Trophoblast cell (in vitro differentiated cells and primary cell): ENCODE results near the gene KCNMA1.

Source experiments
- DNase-seq, 2 donors: peaks; one replicate each; pipeline ENCODE4 v3.0.0-alpha.2; 2016
- H2AFZ ChIP-seq: 2 replicates; pipeline ENCODE4 v1.6.1; 2013; ENCODE audit warnings: low read length, moderate library complexity, mild to moderate bottlenecking; ENCODE audit not compliant: insufficient read depth, poor library complexity
- H2AK5ac ChIP-seq: 2 replicates; pipeline ENCODE4 v1.6.1; 2013; ENCODE audit warnings: mild to moderate bottlenecking, low read length
- H2BK120ac ChIP-seq: 2 replicates; pipeline ENCODE4 v1.6.1; 2013; ENCODE audit warnings: low read length, mild to moderate bottlenecking, moderate library complexity; ENCODE audit not compliant: insufficient read depth, poor library complexity
- H2BK12ac ChIP-seq: 2 replicates; pipeline ENCODE4 v1.6.1; 2013; ENCODE audit warnings: mild to moderate bottlenecking, low read length, moderate library complexity
- H2BK5ac ChIP-seq: 2 replicates; pipeline ENCODE4 v1.6.1; 2013; ENCODE audit warnings: low read length, low read depth, moderate library complexity, mild to moderate bottlenecking; ENCODE audit not compliant: poor library complexity
- H3K14ac ChIP-seq: 2 replicates; pipeline ENCODE4 v1.6.1; 2013; ENCODE audit warnings: mild to moderate bottlenecking, low read length
- H3K18ac ChIP-seq: 2 replicates; pipeline ENCODE4 v1.6.1; 2013; ENCODE audit warnings: mild to moderate bottlenecking, low read length
- H3K23ac ChIP-seq: 2 replicates; pipeline ENCODE4 v1.6.1; 2013; ENCODE audit warnings: low read length
- H3K27ac ChIP-seq: 2 replicates; pipeline ENCODE4 v1.5.1; 2013; ENCODE audit warnings: low read depth, mild to moderate bottlenecking, inconsistent platforms, low read length, moderate library complexity
- H3K27me3 ChIP-seq: 2 replicates; pipeline ENCODE4 v1.6.1; 2013; ENCODE audit warnings: inconsistent platforms, mild to moderate bottlenecking, low read length, moderate library complexity; ENCODE audit not compliant: insufficient read depth
- H3K36me3 ChIP-seq, 2 experiments: 1 replicate in 1 of 2; 2 replicates in 1 of 2; pipeline ENCODE4 v1.6.1; 2013; ENCODE audit warnings: low read length in 2 of 2, mild to moderate bottlenecking in 2 of 2, moderate library complexity in 1 of 2; ENCODE audit not compliant: insufficient read depth in 2 of 2, control insufficient read depth in 1 of 2
- H3K4ac ChIP-seq: 2 replicates; pipeline ENCODE4 v1.6.1; 2013; ENCODE audit warnings: low read depth, mild to moderate bottlenecking, low read length, moderate library complexity
- H3K4me1 ChIP-seq, 2 experiments: 1 replicate in 1 of 2; 2 replicates in 1 of 2; pipeline ENCODE4 v1.6.1; 2013; ENCODE audit warnings: low read length in 2 of 2, mild to moderate bottlenecking in 2 of 2, moderate library complexity in 1 of 2; ENCODE audit not compliant: insufficient read depth in 2 of 2, control insufficient read depth in 1 of 2
- H3K4me2 ChIP-seq: 2 replicates; pipeline ENCODE4 v1.6.1; 2013; ENCODE audit warnings: inconsistent platforms, mild to moderate bottlenecking, low read length, moderate library complexity
- H3K4me3 ChIP-seq: 2 replicates; pipeline ENCODE4 v1.5.1; 2013; ENCODE audit warnings: mild to moderate bottlenecking, low read depth, low read length, inconsistent platforms
- H3K79me1 ChIP-seq: one replicate; pipeline ENCODE4 v1.6.1; 2013; ENCODE audit warnings: low read length
- H3K79me2 ChIP-seq: 2 replicates; pipeline ENCODE4 v1.6.1; 2013; ENCODE audit warnings: low read length, mild to moderate bottlenecking; ENCODE audit not compliant: control insufficient read depth, insufficient read depth, poor library complexity
- H3K9ac ChIP-seq: 2 replicates; pipeline ENCODE4 v1.6.1; 2013; ENCODE audit warnings: mild to moderate bottlenecking, low read length
- H3K9me3 ChIP-seq: 2 replicates; pipeline ENCODE4 v1.6.1; 2013; ENCODE audit warnings: low read depth, mild to moderate bottlenecking, control low read depth, inconsistent platforms, low read length; ENCODE audit not compliant: insufficient read depth
- H4K12ac ChIP-seq: 2 replicates; pipeline ENCODE4 v1.6.1; 2013; ENCODE audit warnings: low read depth, mild to moderate bottlenecking, low read length, moderate library complexity
- H4K8ac ChIP-seq: 2 replicates; pipeline ENCODE4 v1.6.1; 2013; ENCODE audit warnings: low read depth, mild to moderate bottlenecking, low read length, moderate library complexity
- H4K91ac ChIP-seq: one replicate; pipeline ENCODE4 v1.6.1; 2013; ENCODE audit warnings: low read depth, mild to moderate bottlenecking, low read length, moderate library complexity
- WGBS: extraction: QIAGEN DNeasy Blood & Tissue Kit; methylation state at CpG from one replicate; pipeline ENCODE4 v1.1.7; 2013; ENCODE audit warnings: missing lambda C conversion rate; ENCODE audit not compliant: insufficient read length, insufficient coverage; ENCODE audit errors: extremely low coverage; 5-methylcytosine and 5-hydroxymethylcytosine counted together

Gene KCNMA1

GRCh38 chr10:77386838-77387237 is 250.8 kb downstream of the KCNMA1 start:
- no peak overlapping the region for H2BK5ac ChIP-seq
- H4K12ac ChIP-seq: no peak overlapping the region
- no peak overlapping the region for H2BK120ac ChIP-seq
- H3K79me2 ChIP-seq: peaks cover 4% of the 10 kb centered on the region
- no peaks in the 10 kb centered on the region for H3K9me3 ChIP-seq
- no peak overlapping the region for H3K27ac ChIP-seq
- H3K4me1 ChIP-seq: peaks cover 22 to 25% of the 10 kb centered on the region in 2 experiments
- no peak overlapping the region for H2BK12ac ChIP-seq
- H3K9ac ChIP-seq: no peak overlapping the region
- H3K4me3 ChIP-seq: no peak overlapping the region
- no peak overlapping the region for H3K4me2 ChIP-seq
- WGBS: no CpG with 5 or more reads among the region's 5 CpGs
- no peak overlapping the region for H4K8ac ChIP-seq
- H3K18ac ChIP-seq: no peak overlapping the region
- H4K91ac ChIP-seq: no peak overlapping the region
- H3K79me1 ChIP-seq: peaks cover 20% of the 10 kb centered on the region
- H3K27me3 ChIP-seq: no peaks in the 10 kb centered on the region
- H3K4ac ChIP-seq: no peak overlapping the region
- no peak for DNase-seq
- peaks cover 9% of the 10 kb centered on the region in 2 experiments for H3K36me3 ChIP-seq
- H3K23ac ChIP-seq: no peak overlapping the region
- H2AFZ ChIP-seq: no peak overlapping the region
- no peak overlapping the region for H3K14ac ChIP-seq
- no peak overlapping the region for H2AK5ac ChIP-seq

- no peak overlapping the region for H3K4me3 ChIP-seq
- no peak overlapping the region for H3K23ac ChIP-seq
- no peak overlapping the region for H3K4me2 ChIP-seq
- H3K4ac ChIP-seq: no peak overlapping the region
- H3K79me2 ChIP-seq: peaks cover 2% of the 10 kb centered on the region
- H2BK5ac ChIP-seq: no peak overlapping the region
- H3K14ac ChIP-seq: no peak overlapping the region
- no peak overlapping the region for H2BK12ac ChIP-seq
- H3K9me3 ChIP-seq: no peaks in the 10 kb centered on the region
- no peaks in the 10 kb centered on the region for H3K27me3 ChIP-seq
- no CpG with 5 or more reads among the region's 4 CpGs for WGBS
- H3K27ac ChIP-seq: no peak overlapping the region
- no peak for DNase-seq
- H4K8ac ChIP-seq: no peak overlapping the region
- H2BK120ac ChIP-seq: no peak overlapping the region
- H4K91ac ChIP-seq: no peak overlapping the region
- peaks cover 9% of the 10 kb centered on the region in 2 experiments for H3K36me3 ChIP-seq
- H3K18ac ChIP-seq: no peak overlapping the region
- H2AFZ ChIP-seq: no peak overlapping the region
- no peak overlapping the region for H3K9ac ChIP-seq
- H4K12ac ChIP-seq: no peak overlapping the region
- H2AK5ac ChIP-seq: no peak overlapping the region
- H3K4me1 ChIP-seq: peaks cover 19 to 22% of the 10 kb centered on the region in 2 experiments
- peaks cover 17% of the 10 kb centered on the region for H3K79me1 ChIP-seq
Measured at GRCh38 chr10:77386365-77386764, 251.2 kb downstream of the KCNMA1 start.

GRCh38 chr10:77385315-77385714 is 252.3 kb downstream of the KCNMA1 start:
- no peak overlapping the region for H3K4me3 ChIP-seq
- no peak overlapping the region for H2BK5ac ChIP-seq
- H3K36me3 ChIP-seq: peaks cover 9% of the 10 kb centered on the region in 2 experiments
- peaks cover 10 to 12% of the 10 kb centered on the region in 2 experiments for H3K4me1 ChIP-seq
- H4K8ac ChIP-seq: no peak overlapping the region
- no peak overlapping the region for H3K9ac ChIP-seq
- no peak overlapping the region for H3K4ac ChIP-seq
- H4K12ac ChIP-seq: no peak overlapping the region
- peaks cover 7% of the 10 kb centered on the region for H3K79me1 ChIP-seq
- no peak overlapping the region for H3K23ac ChIP-seq
- H3K4me2 ChIP-seq: no peak overlapping the region
- no peak overlapping the region for H3K14ac ChIP-seq
- no peaks in the 10 kb centered on the region for H3K9me3 ChIP-seq
- peak overlapping the region; percentile 31 for H2BK12ac ChIP-seq
- no peak overlapping the region for H3K18ac ChIP-seq
- H2AK5ac ChIP-seq: no peak overlapping the region
- no peaks in the 10 kb centered on the region for H3K79me2 ChIP-seq
- DNase-seq: no peak
- H2AFZ ChIP-seq: no peak overlapping the region
- no peak overlapping the region for H3K27ac ChIP-seq
- no peak overlapping the region for H2BK120ac ChIP-seq
- WGBS: no CpG with 5 or more reads among the region's 2 CpGs
- no peaks in the 10 kb centered on the region for H3K27me3 ChIP-seq
- H4K91ac ChIP-seq: no peak overlapping the region

DNA sequence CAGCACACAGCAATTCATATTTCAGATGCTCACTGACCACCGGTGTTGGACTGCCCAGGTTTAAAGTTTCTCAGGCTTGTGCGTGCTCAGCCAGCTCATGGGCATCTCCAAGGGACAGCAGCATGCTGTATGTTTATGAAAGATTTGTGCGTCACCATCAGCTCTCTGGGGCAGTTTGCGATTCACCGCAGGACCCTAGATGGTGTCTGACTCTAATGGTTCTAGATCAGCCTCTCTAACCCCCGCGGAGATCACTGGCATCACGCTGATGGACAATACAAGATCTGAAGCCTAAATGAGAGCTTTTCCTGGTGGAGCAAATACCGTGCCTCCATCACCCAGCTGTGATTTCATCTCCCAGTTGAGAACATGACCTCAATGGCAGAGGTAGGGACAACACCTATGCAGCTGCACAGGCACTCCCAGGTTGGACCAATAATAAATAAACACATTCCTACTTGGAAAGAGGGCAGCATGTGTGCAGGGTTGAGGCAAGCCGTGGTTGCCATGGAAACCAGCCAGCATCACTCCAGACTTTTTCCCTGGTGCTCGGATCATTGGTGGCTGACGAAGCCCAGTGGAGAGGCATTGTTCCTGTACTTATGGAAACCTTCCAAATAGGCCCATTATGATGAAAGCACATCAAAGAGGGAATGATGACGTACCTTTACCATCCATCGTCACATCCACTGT is 253.6 kb downstream of the KCNMA1 start:
- Histone ChIP-seq H3K23ac (no peak overlapping the region), H4K91ac (no peak overlapping the region), H3K79me1 (peaks cover 2% of the 10 kb centered on the region), H2BK12ac (no peak overlapping the region), H3K79me2 (no peaks in the 10 kb centered on the region), H2BK5ac (no peak overlapping the region), H4K8ac (no peak overlapping the region), H3K9me3 (no peaks in the 10 kb centered on the region), H3K14ac (no peak overlapping the region), H4K12ac (no peak overlapping the region), H3K18ac (no peak overlapping the region), H3K27me3 (no peaks in the 10 kb centered on the region), H3K4me2 (no peak overlapping the region), H2AK5ac (no peak overlapping the region), H2AFZ (no peak overlapping the region), H3K4me1 (peaks cover 0 to 5% of the 10 kb centered on the region in 2 experiments), H3K9ac (no peak overlapping the region), H3K27ac (no peak overlapping the region), H3K4me3 (no peak overlapping the region), H3K36me3 (peaks cover 9% of the 10 kb centered on the region in 2 experiments), H2BK120ac (no peak overlapping the region), H3K4ac (no peak overlapping the region)
- no peak for DNase-seq
- WGBS: no CpG with 5 or more reads among the region's 14 CpGs
